Measurements from ENCODE around the gene SPATA17. TPM values are rescaled to one million over a fixed set of nuclear protein-coding genes. Genes with fewer than 3 reads are reported as not detected.

The SPATA17 gene
- total RNA-seq, 1 experiment from 2014 or later, result not detected

DNA sequence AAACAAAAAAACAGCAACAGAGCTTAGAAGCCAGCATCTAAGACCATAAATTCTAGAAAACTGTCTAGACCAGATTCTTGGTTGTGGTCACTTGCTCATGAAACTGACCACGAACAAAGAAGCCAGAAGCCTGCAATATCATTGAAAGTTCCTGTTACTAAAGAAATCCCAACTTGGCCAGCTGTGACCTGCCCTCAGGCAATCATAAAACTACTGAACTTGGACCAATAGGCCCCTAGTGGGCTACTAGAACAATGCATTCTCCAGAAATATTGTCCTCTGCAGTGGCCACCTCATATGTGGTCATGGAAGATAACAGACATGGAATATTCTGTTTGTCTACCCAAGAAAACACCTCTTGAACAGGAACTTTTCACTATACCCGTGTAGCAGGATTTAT is 87.7 kb downstream of the SPATA17 start:
- ChIA-PET CTCF (no interaction called here), POLR2A (ENCODE audit: low non-redundant PET) (no interaction called here)
- H3K27me3 ChIP-seq (replicated peaks; ENCODE audit: insufficient read depth, low read depth, low read length, poor library complexity), result no peaks in the 10 kb centered on the region
- no peaks in the 10 kb centered on the region for H3K9me3 ChIP-seq (ENCODE audit: low read depth, low read length, poor library complexity, severe bottlenecking)
- no peaks in the 10 kb centered on the region for H3K36me3 ChIP-seq (ENCODE audit: insufficient read depth, low read length, poor library complexity, severe bottlenecking)
- BruUV-seq (replicated peaks), result no TSS peak
- no peak overlapping the region for H3K4me3 ChIP-seq (ENCODE audit: low read depth, low read length, poor library complexity, severe bottlenecking)
- H3K4me1 ChIP-seq (ENCODE audit: insufficient read depth, low read length, poor library complexity, severe bottlenecking), result no peaks in the 10 kb centered on the region
- TF ChIP-seq EZH2 (IDR thresholded peaks at IDR 0.05; ENCODE audit: borderline replicate concordance, low read depth, low read length, poor library complexity, severe bottlenecking), result no peak
- TF ChIP-seq, protein P1, sequence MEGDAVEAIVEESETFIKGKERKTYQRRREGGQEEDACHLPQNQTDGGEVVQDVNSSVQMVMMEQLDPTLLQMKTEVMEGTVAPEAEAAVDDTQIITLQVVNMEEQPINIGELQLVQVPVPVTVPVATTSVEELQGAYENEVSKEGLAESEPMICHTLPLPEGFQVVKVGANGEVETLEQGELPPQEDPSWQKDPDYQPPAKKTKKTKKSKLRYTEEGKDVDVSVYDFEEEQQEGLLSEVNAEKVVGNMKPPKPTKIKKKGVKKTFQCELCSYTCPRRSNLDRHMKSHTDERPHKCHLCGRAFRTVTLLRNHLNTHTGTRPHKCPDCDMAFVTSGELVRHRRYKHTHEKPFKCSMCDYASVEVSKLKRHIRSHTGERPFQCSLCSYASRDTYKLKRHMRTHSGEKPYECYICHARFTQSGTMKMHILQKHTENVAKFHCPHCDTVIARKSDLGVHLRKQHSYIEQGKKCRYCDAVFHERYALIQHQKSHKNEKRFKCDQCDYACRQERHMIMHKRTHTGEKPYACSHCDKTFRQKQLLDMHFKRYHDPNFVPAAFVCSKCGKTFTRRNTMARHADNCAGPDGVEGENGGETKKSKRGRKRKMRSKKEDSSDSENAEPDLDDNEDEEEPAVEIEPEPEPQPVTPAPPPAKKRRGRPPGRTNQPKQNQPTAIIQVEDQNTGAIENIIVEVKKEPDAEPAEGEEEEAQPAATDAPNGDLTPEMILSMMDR (conservative IDR thresholded peaks at IDR 0.05; ENCODE audit: low read depth, low read length), result no peak
- intact Hi-C loops (cut with micrococcal nuclease; ENCODE audit: unreplicated experiment), result no loop called here
- DNase-seq (ENCODE audit: low spot score), result no peak
- no peak overlapping the region for H3K27ac ChIP-seq (ENCODE audit: low read depth, low read length, poor library complexity, severe bottlenecking)

DNA sequence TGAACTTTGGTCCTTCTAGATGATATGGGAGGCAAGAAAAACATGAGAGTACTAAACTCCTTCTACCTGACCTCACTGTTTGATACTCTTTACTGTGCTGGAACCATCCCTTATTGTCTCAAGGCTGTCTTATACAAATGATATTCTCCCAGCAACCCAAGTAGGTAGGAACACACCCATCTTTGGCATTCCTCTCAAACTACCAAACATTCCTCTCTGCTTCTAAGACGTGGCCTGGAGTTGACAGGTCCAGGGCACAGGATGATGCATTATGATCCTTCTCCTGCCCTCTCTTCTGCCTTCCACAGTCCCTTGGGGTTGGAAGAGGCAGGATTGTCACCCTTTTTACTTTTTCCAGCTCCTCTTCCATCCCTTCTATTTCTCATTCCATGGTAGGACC is 90.5 kb downstream of the SPATA17 start:
- POLR2A ChIA-PET (ENCODE audit: low non-redundant PET), result no interaction called here
- H3K27me3 ChIP-seq (replicated peaks; ENCODE audit: insufficient read depth, low read depth, low read length, poor library complexity), result no peaks in the 10 kb centered on the region
- H3K9me3 ChIP-seq (ENCODE audit: low read depth, low read length, poor library complexity, severe bottlenecking), result no peaks in the 10 kb centered on the region
- no TSS peak for BruUV-seq (replicated peaks)
- H3K27ac ChIP-seq (ENCODE audit: low read depth, low read length, poor library complexity, severe bottlenecking), result no peak overlapping the region
- no peak for TF ChIP-seq EZH2 (IDR thresholded peaks at IDR 0.05; ENCODE audit: borderline replicate concordance, low read depth, low read length, poor library complexity, severe bottlenecking)
- TF ChIP-seq, protein P1 (conservative IDR thresholded peaks at IDR 0.05; ENCODE audit: low read depth, low read length), result no peak
- no peak for DNase-seq (ENCODE audit: low spot score)
- intact Hi-C loops (cut with micrococcal nuclease; ENCODE audit: unreplicated experiment), result no loop called here
- CTCF ChIA-PET, result no interaction called here
- no peaks in the 10 kb centered on the region for H3K4me1 ChIP-seq (ENCODE audit: insufficient read depth, low read length, poor library complexity, severe bottlenecking)
- H3K4me3 ChIP-seq (ENCODE audit: low read depth, low read length, poor library complexity, severe bottlenecking), result no peak overlapping the region
- H3K36me3 ChIP-seq (ENCODE audit: insufficient read depth, low read length, poor library complexity, severe bottlenecking), result no peaks in the 10 kb centered on the region

DNA sequence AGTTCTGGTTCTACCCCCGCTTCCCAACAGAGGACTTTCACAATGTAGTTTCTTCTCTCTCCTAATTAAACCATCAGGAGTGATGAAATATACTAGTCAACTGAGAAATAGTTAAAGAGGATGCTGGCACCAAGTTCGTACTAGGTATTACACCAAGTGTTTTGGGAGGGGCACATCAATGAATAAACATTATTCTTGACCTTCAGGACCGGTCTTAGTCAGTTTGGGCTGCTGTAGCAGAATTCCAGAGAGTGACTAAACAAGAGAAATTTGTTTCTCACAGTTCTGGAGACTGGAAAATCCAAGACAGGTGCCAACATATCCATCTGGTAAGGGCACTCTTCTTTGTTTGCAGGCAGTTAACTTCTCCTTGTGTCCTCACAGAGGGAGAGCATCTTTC is 103.8 kb downstream of the SPATA17 start:
- Histone ChIP-seq H3K36me3 (ENCODE audit: insufficient read depth, low read length, poor library complexity, severe bottlenecking) (no peaks in the 10 kb centered on the region), H3K27ac (ENCODE audit: low read depth, low read length, poor library complexity, severe bottlenecking) (no peak overlapping the region), H3K4me1 (ENCODE audit: insufficient read depth, low read length, poor library complexity, severe bottlenecking) (no peaks in the 10 kb centered on the region), H3K4me3 (ENCODE audit: low read depth, low read length, poor library complexity, severe bottlenecking) (no peak overlapping the region), H3K27me3 (replicated peaks; ENCODE audit: insufficient read depth, low read depth, low read length, poor library complexity) (peaks cover 4% of the 10 kb centered on the region), H3K9me3 (ENCODE audit: low read depth, low read length, poor library complexity, severe bottlenecking) (no peaks in the 10 kb centered on the region)
- DNase-seq (ENCODE audit: low spot score), result no peak
- TF ChIP-seq, protein P1 (conservative IDR thresholded peaks at IDR 0.05; ENCODE audit: low read depth, low read length), result no peak
- TF ChIP-seq EZH2 (IDR thresholded peaks at IDR 0.05; ENCODE audit: borderline replicate concordance, low read depth, low read length, poor library complexity, severe bottlenecking), result no peak
- intact Hi-C loops (cut with micrococcal nuclease; ENCODE audit: unreplicated experiment), result no loop called here
- BruUV-seq (replicated peaks), result no TSS peak
- POLR2A ChIA-PET (ENCODE audit: low non-redundant PET), result no interaction called here
- CTCF ChIA-PET, result no interaction called here

Data from A673 (cell line).